IMR-90 (cell line): ENCODE measurements around the gene GPRC5D. TPM values are rescaled to one million over a fixed set of nuclear protein-coding genes. Genes with fewer than 3 reads are reported as not detected.

ENCODE experiments used
- ATAC-seq: fragments of 200-7000 bp; cut with Tn5 transposase; 2 replicates; pipeline ENCODE4 v1.9.1; 2020; ENCODE audit warnings: low read depth, mild to moderate bottlenecking, moderate library complexity
- BruUV-seq: library from RNA; stranded (reverse); fragments of 400-500 nt; replicated peaks from 2 replicates; lab custom pipeline; 2021; lab: Mats Ljungman, UMichigan
- CTCF ChIA-PET: fragments of 300-600 bp; formaldehyde crosslinking; extraction: SDS; loops from one replicate; lab custom pipeline; 2021; ENCODE audit warnings: antibody characterized with exemption; lab: Yijun Ruan, JAX
- POLR2A ChIA-PET: fragments of 300-600 bp; sonication (Branson Sonifier 250); formaldehyde crosslinking; loops from one replicate; lab custom pipeline; 2022; ENCODE audit warnings: antibody characterized with exemption; ENCODE audit not compliant: unreplicated experiment; lab: Charles Lee
- DNase-seq: peaks from one replicate; pipeline ENCODE4 v3.0.0; 2013
- H2AFZ ChIP-seq: replicated peaks from 2 replicates; pipeline ENCODE3; 2013; ENCODE audit warnings: low read length, mild to moderate bottlenecking; ENCODE audit not compliant: poor library complexity
- H2AK5ac ChIP-seq: 2 replicates; pipeline ENCODE4 v1.6.1; 2013; ENCODE audit warnings: low read depth, low read length, inconsistent platforms
- H2AK9ac ChIP-seq: replicated peaks from 2 replicates; pipeline ENCODE3; 2013; ENCODE audit warnings: mild to moderate bottlenecking, low read depth, low read length, moderate library complexity; ENCODE audit not compliant: poor library complexity
- H2BK120ac ChIP-seq: 2 replicates; pipeline ENCODE4 v1.6.1; 2013; ENCODE audit warnings: low read depth, low read length, inconsistent platforms
- H2BK15ac ChIP-seq: 3 replicates; pipeline ENCODE4 v1.6.1; 2013; ENCODE audit warnings: low read depth, low read length, inconsistent platforms
- H2BK20ac ChIP-seq: 2 replicates; pipeline ENCODE4 v1.6.1; 2013; ENCODE audit warnings: low read depth, mild to moderate bottlenecking, inconsistent platforms, low read length, moderate library complexity
- H2BK5ac ChIP-seq: 2 replicates; pipeline ENCODE4 v1.6.1; 2013; ENCODE audit warnings: mild to moderate bottlenecking, low read depth, low read length, inconsistent platforms; ENCODE audit not compliant: poor library complexity, severe bottlenecking
- H3K14ac ChIP-seq: replicated peaks from 2 replicates; pipeline ENCODE4 v1.6.1; 2013; ENCODE audit warnings: low read depth, low read length, inconsistent platforms
- H3K18ac ChIP-seq: 2 replicates; pipeline ENCODE4 v1.6.1; 2013; ENCODE audit warnings: low read depth, low read length, control low read depth
- H3K23ac ChIP-seq: 2 replicates; pipeline ENCODE4 v1.6.1; 2013; ENCODE audit warnings: low read depth, low read length, inconsistent platforms
- H3K27ac ChIP-seq: 2 replicates; pipeline ENCODE4 v1.5.1; 2013; ENCODE audit warnings: mild to moderate bottlenecking, control low read depth, low read length; ENCODE audit not compliant: insufficient read depth
- H3K27me3 ChIP-seq: 2 replicates; pipeline ENCODE4 v1.6.1; 2013; ENCODE audit warnings: low read length; ENCODE audit not compliant: control insufficient read depth, insufficient read depth
- H3K36me3 ChIP-seq: 2 replicates; pipeline ENCODE4 v1.6.1; 2013; ENCODE audit warnings: low read length, mixed read lengths; ENCODE audit not compliant: control insufficient read depth, insufficient read depth
- H3K4ac ChIP-seq: 2 replicates; pipeline ENCODE4 v1.6.1; 2013; ENCODE audit warnings: low read depth, low read length, inconsistent platforms
- H3K4me1 ChIP-seq: 2 replicates; pipeline ENCODE4 v1.6.1; 2013; ENCODE audit warnings: low read length, mixed read lengths; ENCODE audit not compliant: control insufficient read depth, insufficient read depth
- H3K4me2 ChIP-seq: 2 replicates; pipeline ENCODE4 v1.6.1; 2013; ENCODE audit warnings: low read depth, mild to moderate bottlenecking, control low read depth, low read length, moderate library complexity
- H3K4me3 ChIP-seq: 2 replicates; pipeline ENCODE4 v1.5.1; 2013; ENCODE audit warnings: low read depth, mild to moderate bottlenecking, control low read depth, low read length, moderate library complexity; ENCODE audit not compliant: insufficient read depth
- H3K56ac ChIP-seq: 2 replicates; pipeline ENCODE4 v1.6.1; 2013; ENCODE audit warnings: low read length, inconsistent platforms; ENCODE audit not compliant: insufficient read depth; ENCODE audit errors: extremely low read depth
- H3K79me1 ChIP-seq, 2 experiments: 2 replicates each; pipeline ENCODE4 v1.6.1; 2013; ENCODE audit warnings: low read length in 2 of 2, inconsistent platforms in 1 of 2, low read depth in 1 of 2
- H3K9ac ChIP-seq: 2 replicates; pipeline ENCODE4 v1.6.1; 2013; ENCODE audit warnings: low read depth, low read length, control low read depth
- H3K9me1 ChIP-seq: 2 replicates; pipeline ENCODE4 v1.6.1; 2013; ENCODE audit warnings: low read length, inconsistent platforms; ENCODE audit not compliant: insufficient read depth
- H3K9me3 ChIP-seq: 2 replicates; pipeline ENCODE4 v1.6.1; 2013; ENCODE audit warnings: low read length; ENCODE audit not compliant: control insufficient read depth, insufficient read depth
- H4K20me1 ChIP-seq: 2 replicates; pipeline ENCODE4 v1.6.1; 2013; ENCODE audit warnings: low read length, inconsistent platforms; ENCODE audit not compliant: insufficient read depth
- H4K5ac ChIP-seq: 2 replicates; pipeline ENCODE4 v1.6.1; 2013; ENCODE audit warnings: mild to moderate bottlenecking, low read depth, low read length, control low read depth
- H4K8ac ChIP-seq, 2 experiments: 2 replicates each; pipeline ENCODE4 v1.6.1; 2013; ENCODE audit warnings: low read depth in 2 of 2, low read length in 2 of 2, control low read depth in 1 of 2, inconsistent platforms in 1 of 2
- H4K91ac ChIP-seq: 2 replicates; pipeline ENCODE4 v1.6.1; 2013; ENCODE audit warnings: low read depth, low read length, inconsistent platforms; ENCODE audit not compliant: insufficient read depth
- BHLHE40 ChIP-seq: fragments of 150-350 bp; IDR thresholded peaks from 2 replicates; pipeline ENCODE4 v1.6.1; 2016; ENCODE audit warnings: mild to moderate bottlenecking, low read depth, low read length
- NFE2L2 ChIP-seq: fragments of 150-350 bp; IDR thresholded peaks from 2 replicates; pipeline ENCODE4 v1.6.1; 2016; ENCODE audit warnings: low read depth, mild to moderate bottlenecking, low read length
- RCOR1 ChIP-seq: IDR thresholded peaks from 2 replicates; pipeline ENCODE4 v1.6.1; 2012; ENCODE audit warnings: mild to moderate bottlenecking, low read length, improper control_type of control experiment; ENCODE audit not compliant: insufficient replicate concordance
- SMC3 ChIP-seq: fragments of 150-350 bp; IDR thresholded peaks from 2 replicates; pipeline ENCODE4 v1.6.1; 2016; ENCODE audit warnings: low read depth, mild to moderate bottlenecking, antibody characterized with exemption, low read length, moderate library complexity
- WGBS, 2 experiments: methylation state at CpG; one replicate each; pipeline versions ENCODE4 v1.1.5 to v1.1.7; 2013; ENCODE audit warnings: missing lambda C conversion rate in 2 of 2; ENCODE audit not compliant: insufficient read length in 1 of 2; ENCODE audit errors: extremely low coverage in 2 of 2; 5-methylcytosine and 5-hydroxymethylcytosine counted together
- dilution Hi-C: fragments of 300-500 bp; cut with HindIII; formaldehyde crosslinking; loops from one replicate; pipeline ENCODE4 v1.14.3; 2018; ENCODE audit warnings: low sequenced_read_pairs; ENCODE audit not compliant: unreplicated experiment
- in situ Hi-C: fragments of 300-500 bp; cut with MboI; formaldehyde crosslinking; loops from 3 replicates; pipeline ENCODE4 v1.14.3; 2019; ENCODE audit warnings: low sequenced_read_pairs, inconsistent platforms, mixed read lengths
- intact Hi-C: fragments of 100-400 bp; cut with micrococcal nuclease; formaldehyde crosslinking; loops from 2 replicates; pipeline ENCODE4 v1.10.0; 2022
- polyA plus RNA-seq, 3 experiments: library from polyadenylated mRNA; depleted of rRNA; stranded (reverse); fragments of >200 nt; gene quantifications; 2 replicates each; pipeline ENCODE4 v1.2.3, GENCODE V29; 2012; ENCODE audit warnings: low replicate concordance in 1 of 3
- total RNA-seq: library from RNA; depleted of rRNA; stranded (reverse); fragments of >200 nt; gene quantifications from 2 replicates; pipeline ENCODE4 v1.2.3, GENCODE V29; 2012

The GPRC5D gene
- total and polyA plus RNA-seq, 2 of the 4 experiments (the other 2 are of a cell fraction) = not detected

DNA sequence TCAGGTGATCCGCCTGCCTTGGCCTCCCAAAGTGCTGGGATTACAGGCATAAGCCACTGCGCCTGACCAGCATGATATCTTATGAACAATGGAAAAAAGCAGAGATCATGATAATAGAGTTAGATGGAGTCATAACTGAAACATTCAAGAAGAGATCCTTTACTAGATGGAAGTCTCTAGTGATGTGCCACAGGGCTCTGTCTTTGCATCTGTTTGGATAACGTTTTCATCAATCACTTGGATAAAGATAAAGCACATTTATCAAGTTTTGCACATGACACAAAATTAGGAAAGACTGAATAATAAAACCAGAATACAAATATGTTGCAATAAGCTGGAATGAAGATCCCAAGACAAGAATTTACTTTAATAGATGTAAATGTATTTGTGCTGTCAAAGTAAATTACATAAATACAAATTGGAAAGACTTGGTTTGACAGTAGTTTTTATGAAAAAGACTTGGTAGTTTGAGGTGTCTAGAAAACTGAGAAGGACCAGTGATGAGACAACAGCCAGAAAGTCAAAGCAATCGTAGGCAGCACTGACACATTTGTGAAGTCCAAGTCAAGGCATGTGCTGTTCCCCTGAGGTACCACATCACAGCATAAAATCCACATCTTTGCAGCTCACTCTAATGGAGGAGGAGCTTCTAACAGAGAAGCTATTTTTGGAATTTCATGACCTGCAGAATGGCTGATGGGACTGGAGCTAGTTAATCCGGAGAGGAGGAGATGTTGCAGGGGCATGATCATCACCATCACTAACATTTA is 32.1 kb downstream of the GPRC5D start:
- no TSS peak for BruUV-seq
- H2AK5ac ChIP-seq = no peak overlapping the region
- peaks cover 8% of the 10 kb centered on the region for H3K9me1 ChIP-seq
- TF ChIP-seq RCOR1 (no peak), NFE2L2 (no peak), SMC3 (no peak), BHLHE40 (no peak)
- no peak overlapping the region; the same call in 1 of the 2 replicates for H2BK20ac ChIP-seq
- no peaks in the 10 kb centered on the region for H3K9me3 ChIP-seq
- ChIA-PET POLR2A (no interaction called here), CTCF (interaction anchor here (0.7 to 1.3 kb wide), 2 partner anchors 12 to 63 kb away, joined by 3 read pairs; no protein-coding TSS in a partner anchor)
- no peak overlapping the region for H3K23ac ChIP-seq
- no peak for DNase-seq
- H4K5ac ChIP-seq = no peak overlapping the region
- no peaks in the 10 kb centered on the region for H3K27me3 ChIP-seq
- H3K79me1 ChIP-seq = peaks cover 15 to 29% of the 10 kb centered on the region in 2 experiments
- H3K18ac ChIP-seq = no peak overlapping the region
- no peak overlapping the region for H3K4me3 ChIP-seq
- H4K20me1 ChIP-seq = peaks cover 7% of the 10 kb centered on the region
- in situ Hi-C loops (loop anchor here (5.0 to 25.0 kb wide), 4 partner anchors 62 to 617 kb away; no protein-coding TSS in a partner anchor), intact Hi-C loops (loop anchor here (5.0 kb wide), 1 partner anchor 133 kb away; the partner anchor contains the start of gene APOLD1), dilution Hi-C loops (no loop called here)
- H2BK5ac ChIP-seq = no peak overlapping the region
- H2AFZ ChIP-seq = no peak overlapping the region
- no peak overlapping the region for H3K56ac ChIP-seq
- no peak overlapping the region for H2BK120ac ChIP-seq
- no peak overlapping the region for H4K91ac ChIP-seq
- H3K36me3 ChIP-seq = peaks cover 16% of the 10 kb centered on the region
- no peak overlapping the region for H2AK9ac ChIP-seq
- H3K4me2 ChIP-seq = no peak overlapping the region
- H3K9ac ChIP-seq = no peak overlapping the region
- H4K8ac ChIP-seq = no peak overlapping the region
- peaks cover 8% of the 10 kb centered on the region for H3K4me1 ChIP-seq
- H3K14ac ChIP-seq = no peak overlapping the region
- WGBS, 2 experiments = no CpG with 5 or more reads among the region's 5 CpGs
- H3K4ac ChIP-seq = no peak overlapping the region
- ATAC-seq = no peak
- H2BK15ac ChIP-seq = no peak overlapping the region
- H3K27ac ChIP-seq = no peak overlapping the region
